NK-92 (cell line): Measurements from ENCODE around the gene AKTIP.
A peak's percentile ranks its signal among the peaks of the same experiment; 100 is the strongest.
"Not testable (repeated sequence)": the region's sequence is repeated elsewhere in the genome, so short reads cannot be mapped to it uniquely, and the experiment has no call there.

Experiments
- DNase-seq: peaks from one replicate; lab custom pipeline; 2025; ENCODE audit not compliant: unreplicated experiment; lab: John Stamatoyannopoulos, UW

Gene AKTIP

DNA sequence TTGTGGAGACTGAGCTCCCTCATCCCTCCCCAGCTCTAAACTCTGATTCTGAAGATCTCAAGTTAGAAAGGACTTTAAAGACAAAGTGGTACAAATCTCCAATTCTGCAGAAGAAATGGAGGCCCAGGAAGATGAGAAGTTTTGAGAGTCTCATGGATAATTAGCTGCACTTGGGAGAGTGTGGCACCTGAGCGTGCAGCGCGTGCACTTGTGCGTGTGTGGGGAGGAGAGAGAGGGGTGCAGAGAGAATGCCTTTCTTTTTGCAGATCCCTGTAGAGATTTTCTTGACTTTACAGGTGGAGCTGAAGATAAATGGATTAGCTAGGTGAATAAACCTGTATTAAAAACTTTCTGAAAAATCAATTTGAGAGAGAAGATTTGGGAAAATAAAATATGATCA lies 14.8 kb upstream of the AKTIP start:
- DNase-seq, result no peak

DNA sequence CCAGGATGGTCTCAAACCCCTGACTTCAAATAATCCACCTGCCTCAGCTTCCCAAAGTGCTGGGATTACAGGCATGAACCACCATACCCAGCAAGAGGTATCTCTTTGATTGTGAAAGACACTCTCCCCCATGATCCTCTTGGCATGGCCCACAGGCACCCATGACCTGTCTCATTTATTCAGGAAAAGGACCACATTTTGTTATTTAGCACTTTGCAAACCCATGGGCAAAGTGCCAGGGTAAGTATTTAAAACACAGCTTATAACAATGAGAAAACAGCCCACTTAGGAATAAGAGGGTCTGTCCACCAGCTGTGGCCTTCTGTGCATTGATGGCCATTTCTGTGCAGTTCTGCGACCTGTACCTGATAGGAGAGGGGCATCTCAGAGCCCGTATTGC lies 12.8 kb upstream of the AKTIP start:
- DNase-seq, result no peak

DNA sequence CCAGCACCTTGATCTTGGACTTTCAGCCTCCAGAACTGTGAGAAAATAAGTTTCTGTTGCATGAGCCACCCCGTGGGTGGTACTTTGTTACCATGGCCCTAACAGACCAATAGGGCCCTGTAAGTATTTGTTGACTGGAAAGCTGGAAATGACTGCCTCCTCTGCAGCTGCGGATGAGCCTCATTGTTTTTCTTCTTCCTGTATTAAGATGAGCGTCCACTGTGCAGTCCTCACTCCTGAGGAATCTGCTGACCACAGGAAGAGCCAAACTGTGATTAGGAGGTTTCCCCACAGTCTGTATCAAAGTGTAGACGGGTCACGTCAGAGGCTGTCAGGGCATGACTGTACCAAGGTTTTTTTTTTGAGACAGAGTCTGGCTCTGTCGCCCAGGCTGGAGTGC lies 12.2 kb upstream of the AKTIP start:
- no peak for DNase-seq

DNA sequence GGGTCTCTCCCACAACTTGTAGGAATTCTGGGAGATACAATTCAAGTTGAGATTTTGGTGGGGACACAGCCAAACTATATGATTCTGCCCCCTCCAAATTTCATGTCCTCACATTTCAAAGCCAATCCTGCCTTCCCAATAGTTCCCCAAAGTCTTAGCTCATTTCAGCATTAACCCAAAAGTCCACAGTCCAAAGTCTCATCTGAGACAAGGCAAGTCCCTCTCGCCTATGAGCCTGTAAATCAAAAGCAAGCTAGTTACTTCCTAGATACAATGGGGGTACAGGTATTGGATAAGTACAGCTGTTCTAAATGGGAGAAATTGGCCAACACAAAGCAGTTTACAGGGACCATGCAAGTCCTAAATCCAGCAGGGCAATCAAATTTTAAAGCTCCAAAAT lies 9.8 kb upstream of the AKTIP start:
- DNase-seq, result not testable (repeated sequence)

DNA sequence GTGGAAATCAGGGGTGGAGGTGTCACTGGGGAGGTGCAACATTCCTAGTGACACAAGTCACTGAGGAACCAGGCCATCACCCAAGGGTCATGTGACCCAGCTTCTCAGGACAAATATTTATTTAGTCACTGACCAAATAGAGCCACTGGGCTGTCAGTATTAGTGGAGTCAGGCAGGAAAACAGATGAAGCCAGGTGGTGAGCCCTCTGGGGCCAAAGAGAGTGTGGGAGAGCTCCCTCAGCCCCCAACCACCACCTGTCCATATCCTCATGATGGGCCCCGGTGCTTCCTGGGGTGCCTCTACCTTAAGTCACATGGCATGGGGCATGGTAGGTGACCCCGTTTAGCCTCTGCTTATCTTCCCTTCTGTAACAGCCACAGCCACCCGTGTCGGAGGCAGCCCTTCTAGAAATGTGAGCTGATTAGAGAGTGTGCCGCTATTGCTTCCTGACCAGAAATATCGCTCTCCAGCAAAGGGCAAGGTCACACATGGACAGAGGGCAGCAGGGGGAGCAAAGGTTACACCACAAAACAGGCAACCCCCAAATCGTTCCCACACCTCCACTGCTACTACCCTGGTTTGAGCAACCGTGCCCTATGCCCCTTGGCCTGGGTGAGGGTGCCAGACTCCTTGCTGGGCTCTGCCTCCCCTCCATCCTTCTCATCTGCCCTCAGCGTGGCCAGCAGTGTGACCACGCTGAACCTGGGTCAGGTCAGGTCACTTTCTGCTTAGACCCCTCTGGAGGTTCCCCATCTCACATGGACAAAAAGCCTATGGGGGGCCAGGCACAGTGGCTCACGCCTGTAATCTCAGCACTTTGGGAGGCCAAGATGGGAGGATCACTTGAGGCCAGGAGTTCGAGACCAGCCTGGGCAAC lies 8.6 kb upstream of the AKTIP start:
- no peak for DNase-seq

DNA sequence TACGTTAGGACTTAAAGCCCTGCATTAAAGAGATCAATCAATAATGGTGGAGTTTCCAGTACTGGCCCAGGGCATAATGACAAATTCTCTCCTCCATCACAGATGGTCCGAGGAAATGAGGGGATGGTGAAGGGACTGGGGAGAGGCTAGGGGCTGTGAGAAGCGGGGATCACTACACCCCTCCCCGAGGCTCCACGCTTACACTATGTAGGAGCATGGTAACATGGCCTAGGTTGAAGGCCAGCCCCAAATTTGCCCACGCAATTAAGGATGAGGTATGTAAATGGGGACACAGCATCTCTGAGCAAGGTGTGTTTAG lies 8.0 kb upstream of the AKTIP start:
- DNase-seq, result no peak

DNA sequence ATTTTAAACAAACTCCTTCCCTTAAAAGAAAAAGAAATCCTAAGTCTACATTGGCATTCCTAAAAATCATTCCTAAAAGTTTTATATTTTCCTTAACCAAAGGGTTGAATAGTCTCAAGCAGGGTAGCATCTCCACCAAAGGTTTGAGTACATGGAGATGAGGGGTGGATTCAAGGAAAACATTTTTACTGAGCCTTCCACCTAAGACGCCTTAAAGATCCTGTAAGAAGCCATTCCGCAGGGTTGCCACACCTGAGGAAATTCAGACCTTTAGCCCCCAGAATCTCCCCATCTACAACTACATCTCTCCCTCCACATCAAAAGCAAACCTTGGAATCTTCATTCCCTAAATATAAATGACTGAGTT lies 7.7 kb upstream of the AKTIP start:
- no peak for DNase-seq

DNA sequence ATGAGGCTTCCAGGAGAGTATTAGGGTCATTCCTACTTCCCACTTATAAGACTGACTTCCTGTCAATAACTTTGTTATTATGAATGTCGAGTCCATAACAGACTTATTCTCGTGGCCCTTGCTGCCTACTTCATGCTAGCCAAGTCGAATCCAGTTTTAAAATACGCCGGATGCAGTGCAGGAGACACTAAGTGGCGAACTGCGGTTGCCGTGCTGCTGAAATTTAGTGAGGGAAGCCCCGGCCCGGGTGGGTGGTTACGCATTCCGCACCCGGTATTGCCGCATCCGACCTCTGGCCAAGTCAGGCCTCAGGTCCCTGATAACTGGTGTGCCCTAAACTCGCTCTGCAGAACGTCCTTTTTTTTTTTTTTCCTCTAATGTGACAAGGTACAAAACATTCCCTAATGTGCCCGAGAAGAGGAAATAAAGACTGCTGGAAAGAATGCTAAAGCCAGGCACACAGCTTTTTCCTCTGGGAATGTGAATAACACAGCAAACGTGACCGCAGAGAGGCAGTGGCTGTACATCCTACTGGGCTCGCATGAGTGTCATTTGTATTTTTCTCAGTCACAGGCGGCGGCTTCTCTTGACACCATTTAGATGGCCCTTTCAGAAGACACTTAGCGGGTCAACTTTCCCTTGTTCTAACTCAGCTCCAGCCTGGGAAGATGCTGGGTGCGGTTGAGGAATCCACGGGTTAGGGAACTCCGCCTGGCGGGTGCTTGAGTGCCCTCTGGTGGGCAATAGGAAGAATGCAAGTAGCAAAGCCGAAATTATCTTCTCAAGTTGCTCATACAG lies 7.1 kb upstream of the AKTIP start:
- no peak for DNase-seq

DNA sequence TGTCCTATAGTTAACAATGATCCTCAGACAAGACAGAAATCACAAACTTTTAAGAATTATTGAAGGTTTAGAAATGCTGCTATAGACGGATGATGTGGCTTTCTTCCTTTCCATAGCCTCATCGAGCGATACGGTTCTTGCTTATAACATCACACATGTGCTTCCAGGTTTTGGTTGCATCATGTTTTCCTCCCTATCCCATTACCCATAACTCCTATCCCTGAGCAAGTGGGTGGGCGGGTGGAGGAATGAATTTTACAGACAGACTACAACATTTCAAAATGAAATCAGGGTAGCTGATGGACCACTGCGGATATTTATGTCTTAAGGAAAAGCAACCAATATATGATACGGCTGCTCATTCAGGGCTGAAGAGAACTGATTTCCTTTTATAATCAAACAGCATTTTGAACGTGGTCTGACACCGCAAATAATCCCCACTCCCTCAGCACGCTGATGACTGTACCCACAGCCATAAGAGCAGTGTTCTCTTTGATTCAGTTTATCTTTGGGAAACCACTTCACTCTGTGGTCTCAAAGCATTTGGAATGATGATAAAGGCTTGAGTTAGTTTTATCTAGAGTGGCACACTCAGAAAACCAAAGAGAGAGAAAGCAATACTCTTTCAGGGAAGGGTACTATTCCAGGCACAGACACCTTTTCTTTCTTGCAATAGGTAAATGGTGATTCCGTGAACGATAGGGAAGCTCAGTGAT lies 4.6 kb upstream of the AKTIP start:
- DNase-seq, result no peak

DNA sequence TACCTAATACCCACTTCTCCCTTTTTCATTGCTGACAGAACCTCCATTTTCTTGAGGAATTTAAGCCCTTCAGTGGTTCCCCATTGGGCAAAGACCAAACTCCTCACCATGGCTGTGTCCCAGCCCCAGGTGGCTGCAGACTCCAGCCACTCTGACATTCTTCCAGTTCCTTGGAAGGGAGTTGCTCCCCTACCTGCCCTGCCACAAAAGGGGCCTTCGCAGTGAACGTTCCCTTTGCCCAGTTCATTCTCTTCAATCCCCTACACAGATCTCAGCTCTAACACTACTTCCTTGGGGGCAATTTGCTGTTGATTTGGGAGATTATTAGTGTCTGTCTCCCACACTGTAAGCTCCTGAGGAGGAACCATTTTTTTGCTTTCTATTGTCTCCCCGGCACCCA lies 3.2 kb upstream of the AKTIP start:
- no peak for DNase-seq

DNA sequence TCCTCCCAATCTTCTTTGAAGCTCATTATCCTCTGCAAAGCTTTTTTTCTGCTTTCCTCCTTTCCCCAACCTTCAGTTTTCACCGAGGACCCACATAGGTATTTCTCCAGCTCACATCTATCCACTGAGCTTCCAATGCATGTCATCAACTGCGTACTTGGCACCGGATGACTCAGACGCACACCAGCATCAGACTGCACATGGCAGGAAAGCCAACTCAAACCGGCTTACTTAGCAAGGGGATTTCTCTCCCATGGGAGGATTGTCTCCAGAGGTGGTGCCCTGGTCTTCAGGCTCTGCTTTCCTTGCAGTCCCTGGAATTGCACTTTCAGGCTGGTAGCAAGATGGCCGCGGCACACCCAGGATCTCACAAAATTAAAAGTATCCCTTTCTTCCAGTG lies 1.7 kb upstream of the AKTIP start:
- DNase-seq, result no peak

DNA sequence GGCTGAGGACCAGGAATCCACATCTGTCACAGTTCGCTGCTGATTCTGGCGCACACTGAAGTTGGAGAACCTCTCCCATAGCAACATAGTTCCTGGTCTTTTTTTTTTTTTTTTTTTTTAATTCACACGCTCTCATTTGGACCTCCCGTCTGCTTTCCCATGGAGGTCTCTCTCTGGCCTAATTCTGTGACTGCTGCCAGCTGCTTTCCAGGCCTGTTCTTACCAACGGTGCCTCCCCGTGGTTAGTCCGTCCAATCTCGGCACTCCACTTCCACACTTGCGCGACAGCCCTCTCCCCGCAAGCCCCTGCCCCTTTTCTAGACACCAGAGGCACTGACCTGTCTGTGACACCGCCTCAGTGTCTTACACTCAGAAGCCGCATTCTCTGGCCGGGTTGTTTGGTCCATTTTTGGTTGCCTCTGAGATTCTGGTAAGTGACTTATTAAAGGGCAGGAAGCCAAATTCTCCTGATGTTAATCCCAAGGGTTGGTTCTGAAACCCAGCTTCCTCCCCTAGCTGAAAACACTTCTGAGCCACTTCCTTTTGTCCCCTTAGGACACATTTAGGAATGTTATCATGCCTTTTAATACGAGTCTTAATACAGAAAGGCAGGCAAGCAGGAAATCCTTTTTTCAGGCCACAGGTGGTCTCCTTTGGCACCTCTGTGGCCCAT lies 1.1 kb upstream of the AKTIP start:
- DNase-seq, result no peak

DNA sequence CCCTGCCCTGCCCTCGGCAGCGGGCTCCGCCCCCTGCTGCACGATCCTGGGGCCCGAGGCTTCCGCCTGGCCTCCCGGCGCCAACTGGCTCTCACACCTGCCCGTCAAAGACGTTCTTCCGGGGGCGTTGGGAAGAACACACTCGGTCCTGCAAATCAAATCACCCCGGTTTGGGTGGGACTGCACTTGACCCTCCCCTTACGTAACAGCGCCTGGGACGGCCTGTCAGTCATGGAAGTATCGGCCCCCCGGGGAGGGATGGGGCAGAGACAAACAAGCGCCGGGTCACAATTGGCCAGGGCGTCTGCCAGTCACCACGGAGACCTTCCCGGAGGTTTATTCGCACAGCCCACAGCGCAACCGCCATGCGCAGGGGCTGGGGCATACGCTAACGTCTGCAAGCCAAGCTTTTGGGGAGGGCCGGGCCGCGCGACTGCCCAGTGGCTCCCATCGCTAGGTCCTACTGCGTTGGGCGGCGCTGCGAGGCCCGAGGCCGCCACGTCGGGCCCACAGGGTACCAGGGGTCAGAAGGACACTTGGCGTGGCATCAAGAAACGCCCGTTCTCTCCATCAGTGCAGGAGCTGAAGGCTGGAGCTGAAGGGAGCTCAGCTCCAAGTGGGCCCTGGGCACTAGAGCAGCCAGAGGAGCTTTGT lies 388 bp upstream of the AKTIP start:
- peak; percentile 98 for DNase-seq

DNA sequence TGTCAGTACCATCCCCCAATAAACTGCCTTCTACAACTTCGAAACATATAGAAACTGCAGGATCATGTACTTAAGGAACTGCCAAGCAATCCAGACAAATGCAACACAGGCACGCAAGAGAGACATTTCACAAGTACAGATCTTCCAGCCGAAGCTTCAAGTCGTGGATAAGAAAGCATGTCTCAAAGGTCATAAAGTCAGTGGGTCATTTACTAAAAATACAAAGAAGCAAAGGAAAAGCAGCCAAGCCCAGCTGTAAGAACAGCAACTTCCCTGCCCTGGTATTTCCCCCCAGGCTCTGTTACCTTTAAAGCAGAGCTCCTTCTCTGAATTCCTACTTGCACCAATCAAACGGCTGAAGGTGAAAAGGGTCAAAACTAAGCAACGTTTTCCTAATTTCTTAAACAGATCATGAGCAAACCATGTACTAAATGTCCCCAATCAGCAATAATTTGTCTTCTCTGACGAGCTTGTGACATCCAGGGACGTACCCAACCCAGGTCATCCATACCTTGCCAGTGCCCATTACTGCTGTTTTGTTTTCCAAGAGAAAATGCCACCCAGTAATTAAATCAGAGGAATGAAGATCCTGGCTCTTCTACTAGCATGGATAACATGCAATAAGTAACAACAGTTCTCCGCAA lies 1.7 kb downstream of the AKTIP start:
- no peak for DNase-seq

DNA sequence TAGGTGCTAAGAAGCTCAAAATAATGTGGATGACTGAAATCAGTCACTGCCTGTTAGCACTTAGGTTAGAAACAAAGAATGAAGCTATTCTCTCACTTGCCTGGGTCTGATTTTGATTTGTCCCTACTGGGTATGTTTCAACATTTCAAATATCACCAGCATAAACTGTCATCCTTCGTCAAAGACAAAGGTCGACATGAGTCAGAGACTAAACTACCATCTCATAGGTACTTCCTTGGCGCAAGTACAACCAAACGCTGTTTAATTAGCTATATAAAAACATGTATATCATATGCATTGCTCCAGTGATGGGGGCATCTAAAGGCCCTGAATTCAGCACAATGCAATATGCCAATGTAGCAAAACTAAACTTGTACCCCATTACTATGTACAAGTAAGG lies 4.0 kb downstream of the AKTIP start:
- DNase-seq, result no peak

DNA sequence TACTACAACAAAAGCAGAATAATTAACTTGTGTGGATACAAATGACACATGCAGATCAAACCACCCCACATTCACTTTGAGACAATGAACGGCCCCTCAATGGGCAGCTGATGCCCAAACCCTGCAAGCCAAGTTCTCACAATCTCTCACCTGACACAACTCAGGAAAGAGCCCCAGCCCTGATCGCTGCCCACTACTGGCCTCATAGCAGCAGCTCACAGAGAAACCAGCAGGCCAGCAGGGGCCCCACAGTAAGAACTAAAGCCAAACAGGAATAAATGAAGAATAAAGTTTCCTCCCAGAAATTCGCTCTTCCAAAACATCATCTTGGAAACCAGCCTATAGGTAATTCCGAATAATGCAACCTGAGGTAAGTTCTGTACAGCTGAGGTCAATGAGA lies 7.7 kb downstream of the AKTIP start:
- DNase-seq, result no peak

DNA sequence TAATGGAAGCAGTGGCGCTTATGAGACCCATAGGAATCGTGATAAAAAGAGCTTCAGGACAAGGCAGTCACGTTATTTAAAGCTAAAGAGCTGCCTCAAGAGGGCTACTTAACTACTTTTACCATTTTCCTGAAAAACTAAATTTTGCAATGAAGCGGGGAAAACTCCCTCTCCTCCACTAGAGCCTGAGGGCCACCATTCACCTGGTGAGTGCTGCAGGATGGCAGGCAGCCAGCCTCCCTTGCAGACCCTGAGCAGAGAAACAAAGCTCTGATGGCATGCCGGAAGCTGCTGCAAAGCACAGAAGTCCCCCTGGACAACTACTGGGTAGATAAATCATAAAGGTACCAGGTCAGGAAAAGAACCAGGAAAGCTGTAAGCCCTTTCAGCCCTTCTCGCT lies 8.4 kb downstream of the AKTIP start:
- no peak for DNase-seq

DNA sequence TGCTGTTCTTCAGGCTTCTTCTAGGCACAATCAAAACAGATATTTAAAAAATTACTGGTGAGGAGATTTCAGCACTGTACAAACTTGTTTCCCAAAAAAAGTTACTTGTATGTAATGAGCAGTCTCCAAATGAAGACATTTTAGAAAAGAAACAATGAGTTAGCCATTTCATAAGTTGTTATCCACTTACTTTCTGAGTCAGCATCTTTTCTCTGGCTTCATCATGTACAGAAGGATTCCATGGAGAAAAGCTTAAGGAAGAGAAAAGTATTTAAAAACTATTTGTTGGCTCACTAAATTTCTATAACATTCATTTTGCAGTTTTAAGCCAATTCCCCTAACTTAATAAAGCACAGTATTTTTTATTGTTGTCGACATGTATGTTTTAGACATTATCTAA lies 10.5 kb downstream of the AKTIP start:
- no peak for DNase-seq

DNA sequence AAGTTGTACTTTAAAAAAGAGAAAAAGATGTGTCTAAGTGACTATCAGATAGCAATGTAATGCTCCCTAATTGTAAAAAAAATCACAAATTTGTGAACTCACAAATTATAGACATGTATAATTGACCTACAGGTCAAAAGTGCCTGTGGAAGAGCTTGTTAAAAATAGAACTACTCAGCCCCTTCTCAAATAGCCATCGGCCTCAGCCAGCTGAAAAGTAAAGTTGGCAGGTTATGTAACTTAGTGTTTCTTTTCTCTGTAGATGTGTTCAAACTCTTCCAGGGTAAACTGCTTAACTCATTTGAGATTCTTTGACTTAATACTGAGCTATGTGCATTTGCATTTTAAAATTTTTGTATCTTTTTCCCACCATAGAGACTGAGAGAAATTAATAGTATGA lies 13.3 kb downstream of the AKTIP start:
- DNase-seq, result no peak

DNA sequence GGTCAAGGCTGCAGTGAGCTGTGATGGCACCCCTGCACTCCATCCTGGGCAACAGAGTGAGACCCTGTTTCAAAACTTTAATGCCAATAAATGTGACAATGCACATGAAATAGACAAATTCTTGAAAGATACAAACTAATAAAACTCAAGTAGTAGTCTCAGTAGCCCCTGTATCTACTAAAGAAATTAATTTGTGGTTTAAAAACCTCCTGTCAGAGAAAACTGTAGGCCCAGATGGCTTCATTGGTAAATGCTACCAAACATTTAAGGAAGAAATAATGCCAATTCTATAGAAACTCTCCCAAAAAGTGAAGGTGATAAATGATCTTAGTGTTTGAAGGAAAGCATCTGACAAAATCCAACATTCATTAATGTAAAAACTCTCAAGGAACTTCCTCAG lies 16.8 kb downstream of the AKTIP start:
- no peak for DNase-seq

DNA sequence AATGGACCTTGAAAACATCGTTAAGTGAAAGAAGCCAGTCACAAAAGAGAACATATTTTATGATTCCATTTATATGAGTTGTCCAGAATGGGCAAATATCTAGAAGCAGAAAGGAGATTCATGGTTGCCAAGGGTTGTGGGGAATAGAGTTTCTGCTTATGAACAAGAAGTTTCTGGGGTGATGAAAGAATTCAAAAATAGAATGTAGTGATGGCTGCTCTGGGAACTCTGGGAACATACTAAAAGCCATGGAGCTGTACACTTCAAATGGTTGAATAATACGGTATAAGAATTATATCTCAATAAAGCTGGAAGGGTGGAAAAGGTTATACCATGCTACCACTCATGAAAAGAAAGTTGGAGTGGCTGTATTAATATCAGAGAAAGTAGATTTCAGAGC lies 18.5 kb downstream of the AKTIP start:
- no peak for DNase-seq
